Liver (tissue), 3 donors: ENCODE measurements around the gene TUBGCP5.

ENCODE experiments used
- FOXA1 ChIP-seq: IDR thresholded peaks from 2 replicates; pipeline ENCODE4 v1.6.1; 2016; ENCODE audit warnings: antibody characterized with exemption
- GABPA ChIP-seq, 2 donors: IDR thresholded peaks in 1 of 2; conservative IDR thresholded peaks in 1 of 2; 2 replicates each; pipeline ENCODE4 v1.6.1; 2016; ENCODE audit warnings: antibody characterized with exemption in 2 of 2, mild to moderate bottlenecking in 1 of 2, moderate library complexity in 1 of 2
- HNF4G ChIP-seq: IDR thresholded peaks from 2 replicates; pipeline ENCODE4 v1.6.1; 2016; ENCODE audit warnings: antibody characterized with exemption
- RAD21 ChIP-seq, 2 donors: IDR thresholded peaks; 2 replicates each; pipeline ENCODE4 v1.6.1; 2016; ENCODE audit warnings: antibody characterized with exemption in 2 of 2, mild to moderate bottlenecking in 2 of 2
- REST ChIP-seq: IDR thresholded peaks from 2 replicates; pipeline ENCODE4 v1.6.1; 2016; ENCODE audit warnings: antibody characterized with exemption, mild to moderate bottlenecking
- SP1 ChIP-seq: IDR thresholded peaks from 2 replicates; pipeline ENCODE4 v1.6.1; 2018; ENCODE audit warnings: antibody characterized with exemption, mild to moderate bottlenecking
- TAF1 ChIP-seq: conservative IDR thresholded peaks from 2 replicates; pipeline ENCODE4 v1.6.1; 2016; ENCODE audit warnings: antibody characterized with exemption, mild to moderate bottlenecking
- TF ChIP-seq, protein P1 (sequence below): fragments of 150-350 bp; IDR thresholded peaks from 2 replicates; pipeline ENCODE4 v1.5.1; 2017; ENCODE audit warnings: improper control_type of control experiment, low read depth, low read length; ENCODE audit not compliant: missing input control
- donor health status: healthy.
- donor health status: healthy.

DNA sequence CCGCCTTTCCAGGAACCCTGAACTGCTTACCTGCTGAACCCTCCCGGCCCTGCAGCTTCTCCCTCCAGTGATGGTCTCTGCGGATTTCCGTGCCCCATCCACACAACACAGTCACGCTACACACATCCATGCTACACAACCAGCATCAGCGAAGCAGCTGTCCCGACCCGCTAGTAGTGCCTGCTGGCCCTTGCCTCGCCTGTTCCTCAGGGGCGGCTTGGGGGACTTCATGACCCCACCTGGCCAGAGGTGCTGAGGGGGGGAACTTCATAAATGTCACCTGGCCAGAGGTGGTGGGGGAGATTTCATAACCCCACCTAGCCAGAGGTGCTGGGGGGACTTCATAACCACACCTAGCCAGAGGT, 530 bp upstream of the TUBGCP5 start:
- TF ChIP-seq REST (no peak), RAD21 (IDR thresholded peaks at IDR 0.05) (no peak), GABPA (IDR thresholded peaks at IDR 0.05 in 1 of 2, conservative IDR thresholded peaks at IDR 0.05 in 1 of 2) (no peak), SP1 (no peak), HNF4G (no peak), TAF1 (no peak), FOXA1 (no peak)
- TF ChIP-seq, protein P1, sequence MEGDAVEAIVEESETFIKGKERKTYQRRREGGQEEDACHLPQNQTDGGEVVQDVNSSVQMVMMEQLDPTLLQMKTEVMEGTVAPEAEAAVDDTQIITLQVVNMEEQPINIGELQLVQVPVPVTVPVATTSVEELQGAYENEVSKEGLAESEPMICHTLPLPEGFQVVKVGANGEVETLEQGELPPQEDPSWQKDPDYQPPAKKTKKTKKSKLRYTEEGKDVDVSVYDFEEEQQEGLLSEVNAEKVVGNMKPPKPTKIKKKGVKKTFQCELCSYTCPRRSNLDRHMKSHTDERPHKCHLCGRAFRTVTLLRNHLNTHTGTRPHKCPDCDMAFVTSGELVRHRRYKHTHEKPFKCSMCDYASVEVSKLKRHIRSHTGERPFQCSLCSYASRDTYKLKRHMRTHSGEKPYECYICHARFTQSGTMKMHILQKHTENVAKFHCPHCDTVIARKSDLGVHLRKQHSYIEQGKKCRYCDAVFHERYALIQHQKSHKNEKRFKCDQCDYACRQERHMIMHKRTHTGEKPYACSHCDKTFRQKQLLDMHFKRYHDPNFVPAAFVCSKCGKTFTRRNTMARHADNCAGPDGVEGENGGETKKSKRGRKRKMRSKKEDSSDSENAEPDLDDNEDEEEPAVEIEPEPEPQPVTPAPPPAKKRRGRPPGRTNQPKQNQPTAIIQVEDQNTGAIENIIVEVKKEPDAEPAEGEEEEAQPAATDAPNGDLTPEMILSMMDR = no peak
